ENCODE measurements around the gene MAN1C1. TPM values are rescaled to one million over a fixed set of nuclear protein-coding genes. Genes with fewer than 3 reads are reported as not detected.

The MAN1C1 gene
- total RNA-seq, 1 experiment from 2014 or later, result 0.26 TPM

Other genes with a start within 250 kb of the MAN1C1 start
- 0.36 TPM in 1 of 2 replicates, not detected in the other for gene RHCE, start 196.0 kb upstream of the MAN1C1 start, total RNA-seq (2014; rRNA removed; shearing (Covaris generic); ENCODE audit: low replicate concordance)
- 22.6 and 25.8 TPM in 2 replicates for gene MACO1, start 185.9 kb upstream of the MAN1C1 start, total RNA-seq (2014; rRNA removed; shearing (Covaris generic); ENCODE audit: low replicate concordance)
- 7.8 and 13.3 TPM in 2 replicates for gene LDLRAP1, start 73.2 kb upstream of the MAN1C1 start, total RNA-seq (2014; rRNA removed; shearing (Covaris generic); ENCODE audit: low replicate concordance)
- gene SELENON, start 183.4 kb downstream of the MAN1C1 start, total RNA-seq (2014; rRNA removed; shearing (Covaris generic); ENCODE audit: low replicate concordance), result 12.9 and 18.8 TPM in 2 replicates
- gene MTFR1L, start 203.2 kb downstream of the MAN1C1 start, total RNA-seq (2014; rRNA removed; shearing (Covaris generic); ENCODE audit: low replicate concordance), result 18.2 and 24.3 TPM in 2 replicates
- 10.3 and 20.6 TPM in 2 replicates for gene AUNIP, start 242.7 kb downstream of the MAN1C1 start, total RNA-seq (2014; rRNA removed; shearing (Covaris generic); ENCODE audit: low replicate concordance)

Data from MG63 (cell line).